Subcutaneous abdominal adipose tissue (tissue), 5 donors: Measurements from ENCODE around the gene GAREM2.

Source experiments
- H3K27ac ChIP-seq: one replicate; pipeline ENCODE4 v1.7.0; 2013; ENCODE audit warnings: low read depth, mild to moderate bottlenecking, inconsistent platforms, low read length, moderate library complexity
- H3K27me3 ChIP-seq, 5 donors: one replicate each; pipeline ENCODE4 v1.7.0; 2013; ENCODE audit warnings: low read length in 5 of 5, inconsistent platforms in 1 of 5; ENCODE audit not compliant: control insufficient read depth in 5 of 5, insufficient read depth in 4 of 5
- H3K36me3 ChIP-seq, 5 donors: one replicate each; pipeline ENCODE4 v1.7.0; 2013; ENCODE audit warnings: low read length in 5 of 5; ENCODE audit not compliant: control insufficient read depth in 5 of 5, insufficient read depth in 5 of 5
- H3K4me1 ChIP-seq, 5 donors: one replicate each; pipeline ENCODE4 v1.7.0; 2013; ENCODE audit warnings: low read length in 5 of 5, mild to moderate bottlenecking in 3 of 5, moderate library complexity in 1 of 5; ENCODE audit not compliant: control insufficient read depth in 5 of 5, insufficient read depth in 5 of 5
- H3K4me3 ChIP-seq, 5 donors: one replicate each; pipeline ENCODE4 v1.7.0; 2013; ENCODE audit warnings: low read length in 5 of 5, low read depth in 1 of 5
- H3K9ac ChIP-seq, 5 donors: one replicate each; pipeline ENCODE4 v1.7.0; 2013; ENCODE audit warnings: low read length in 5 of 5, mild to moderate bottlenecking in 4 of 5, moderate library complexity in 3 of 5
- H3K9me3 ChIP-seq, 5 donors: one replicate each; pipeline ENCODE4 v1.7.0; 2013; ENCODE audit warnings: low read length in 5 of 5; ENCODE audit not compliant: control insufficient read depth in 5 of 5
- donor health status: healthy.
- donor health status: healthy.
- donor health status: healthy.
- donor health status: healthy.
- donor health status: healthy.

Gene GAREM2

GRCh38 chr2:26177122-26177521 lies 4.2 kb downstream of the GAREM2 start:
- Histone ChIP-seq H3K9ac (no peak overlapping the region), H3K27me3 (peaks cover 13 to 45% (median 26%) of the 10 kb centered on the region in 5 donors), H3K27ac (no peak overlapping the region), H3K9me3 (no peaks in the 10 kb centered on the region), H3K36me3 (no peaks in the 10 kb centered on the region), H3K4me1 (peaks cover 0 to 33% (median 19%) of the 10 kb centered on the region in 5 donors), H3K4me3 (no peak overlapping the region)

GRCh38 chr2:26178246-26178645 lies 5.4 kb downstream of the GAREM2 start:
- Histone ChIP-seq H3K4me1 (peaks cover 0 to 26% (median 13%) of the 10 kb centered on the region in 5 donors), H3K4me3 (peak overlapping the region in 2 of 5 donors; percentile 63), H3K9ac (peak overlapping the region in 1 of 5 donors; percentile 30), H3K9me3 (no peaks in the 10 kb centered on the region), H3K27ac (no peak overlapping the region), H3K27me3 (peaks cover 13 to 40% (median 23%) of the 10 kb centered on the region in 5 donors), H3K36me3 (no peaks in the 10 kb centered on the region)

GRCh38 chr2:26178746-26179436 lies 6.0 kb downstream of the GAREM2 start:
- no peak overlapping the region for H3K27ac ChIP-seq
- H3K36me3 ChIP-seq = no peaks in the 10 kb centered on the region
- peaks cover 13 to 38% (median 22%) of the 10 kb centered on the region in 5 donors for H3K27me3 ChIP-seq
- H3K4me1 ChIP-seq = peaks cover 0 to 21% (median 13%) of the 10 kb centered on the region in 5 donors
- H3K9ac ChIP-seq = peak overlapping the region; percentile 28 to 71 (median 32)
- peak overlapping the region; percentile 63 to 67 (median 64) for H3K4me3 ChIP-seq
- no peaks in the 10 kb centered on the region for H3K9me3 ChIP-seq

- Histone ChIP-seq H3K36me3 (no peaks in the 10 kb centered on the region), H3K27me3 (peaks cover 8 to 32% (median 16%) of the 10 kb centered on the region in 5 donors), H3K9me3 (no peaks in the 10 kb centered on the region), H3K27ac (no peak overlapping the region), H3K9ac (peak overlapping the region in 4 of 5 donors; percentile 26 to 71 (median 44)), H3K4me1 (peaks cover 0 to 24% (median 18%) of the 10 kb centered on the region in 5 donors), H3K4me3 (peak overlapping the region; percentile 63 to 67 (median 64))
Measured at GRCh38 chr2:26179446-26179913, 6.6 kb downstream of the GAREM2 start.

GRCh38 chr2:26182441-26182840 lies 9.6 kb downstream of the GAREM2 start:
- H3K4me3 ChIP-seq = no peak overlapping the region

GRCh38 chr2:26182887-26183630 lies 10.2 kb downstream of the GAREM2 start:
- Histone ChIP-seq H3K4me3 (no peak overlapping the region), H3K27me3 (peaks cover 0 to 10% (median 0%) of the 10 kb centered on the region in 5 donors), H3K36me3 (peaks cover 0 to 2% (median 0%) of the 10 kb centered on the region in 5 donors), H3K4me1 (peaks cover 3 to 35% (median 30%) of the 10 kb centered on the region in 5 donors), H3K27ac (no peak overlapping the region), H3K9me3 (no peaks in the 10 kb centered on the region), H3K9ac (no peak overlapping the region)

More at GRCh38 chr2:26182441-26182840, 9.6 kb downstream of the GAREM2 start:
- Histone ChIP-seq H3K36me3 (no peaks in the 10 kb centered on the region), H3K4me1 (peaks cover 3 to 34% (median 29%) of the 10 kb centered on the region in 5 donors), H3K9me3 (no peaks in the 10 kb centered on the region), H3K27ac (no peak overlapping the region), H3K27me3 (peaks cover 0 to 12% (median 0%) of the 10 kb centered on the region in 5 donors), H3K9ac (no peak overlapping the region)

GRCh38 chr2:26184121-26184520 lies 11.2 kb downstream of the GAREM2 start:
- Histone ChIP-seq H3K27ac (no peak overlapping the region), H3K9me3 (no peaks in the 10 kb centered on the region), H3K4me3 (peak overlapping the region in 4 of 5 donors; percentile 68 to 73 (median 70)), H3K4me1 (peaks cover 3 to 35% (median 29%) of the 10 kb centered on the region in 5 donors), H3K27me3 (peaks cover 0 to 10% (median 0%) of the 10 kb centered on the region in 5 donors), H3K9ac (peak overlapping the region in 1 of 5 donors; percentile 64), H3K36me3 (peaks cover 0 to 6% (median 2%) of the 10 kb centered on the region in 5 donors)

GRCh38 chr2:26184555-26185303 lies 11.8 kb downstream of the GAREM2 start:
- no peak overlapping the region for H3K27ac ChIP-seq
- peak overlapping the region in 4 of 5 donors; percentile 68 to 73 (median 70) for H3K4me3 ChIP-seq
- peaks cover 3 to 29% (median 24%) of the 10 kb centered on the region in 5 donors for H3K4me1 ChIP-seq
- peaks cover 0 to 6% (median 2%) of the 10 kb centered on the region in 5 donors for H3K36me3 ChIP-seq
- peak overlapping the region in 4 of 5 donors; percentile 65 to 80 (median 74) for H3K9ac ChIP-seq
- peaks cover 0 to 5% (median 0%) of the 10 kb centered on the region in 5 donors for H3K27me3 ChIP-seq
- no peaks in the 10 kb centered on the region for H3K9me3 ChIP-seq

- peak overlapping the region; percentile 63 to 73 (median 68) for H3K4me3 ChIP-seq
- no peak overlapping the region for H3K27ac ChIP-seq
Measured at GRCh38 chr2:26185304-26185928, 12.5 kb downstream of the GAREM2 start.

More at GRCh38 chr2:26185304-26185928, 12.5 kb downstream of the GAREM2 start:
- Histone ChIP-seq H3K36me3 (peaks cover 0 to 13% (median 8%) of the 10 kb centered on the region in 5 donors), H3K9me3 (no peaks in the 10 kb centered on the region), H3K9ac (peak overlapping the region; percentile 59 to 80 (median 70)), H3K27me3 (peaks cover 0 to 3% (median 0%) of the 10 kb centered on the region in 5 donors), H3K4me1 (peaks cover 3 to 24% (median 24%) of the 10 kb centered on the region in 5 donors)
